SU-DHL-6 (cell line): ENCODE data around the gene SERINC3.

ENCODE experiments used
- EZH2phosphoT487 ChIP-seq: fragments of 200-600 bp; sonication (generic), shearing (Covaris generic); conservative IDR thresholded peaks from 2 replicates; pipeline ENCODE4 v1.6.1; 2018; ENCODE audit warnings: mild to moderate bottlenecking, antibody characterized with exemption, low read length, moderate library complexity, mixed read lengths
- TF ChIP-seq, protein P1 (sequence below): fragments of 200-600 bp; sonication (generic); IDR thresholded peaks from one replicate; pipeline ENCODE4 v1.5.1; 2017; ENCODE audit warnings: antibody characterized with exemption, mild to moderate bottlenecking, low read length, moderate library complexity; ENCODE audit not compliant: insufficient read depth, poor library complexity, severe bottlenecking

GRCh38 chr20:44464514-44464913 is 57.4 kb downstream of the SERINC3 start:
- TF ChIP-seq, protein P1, sequence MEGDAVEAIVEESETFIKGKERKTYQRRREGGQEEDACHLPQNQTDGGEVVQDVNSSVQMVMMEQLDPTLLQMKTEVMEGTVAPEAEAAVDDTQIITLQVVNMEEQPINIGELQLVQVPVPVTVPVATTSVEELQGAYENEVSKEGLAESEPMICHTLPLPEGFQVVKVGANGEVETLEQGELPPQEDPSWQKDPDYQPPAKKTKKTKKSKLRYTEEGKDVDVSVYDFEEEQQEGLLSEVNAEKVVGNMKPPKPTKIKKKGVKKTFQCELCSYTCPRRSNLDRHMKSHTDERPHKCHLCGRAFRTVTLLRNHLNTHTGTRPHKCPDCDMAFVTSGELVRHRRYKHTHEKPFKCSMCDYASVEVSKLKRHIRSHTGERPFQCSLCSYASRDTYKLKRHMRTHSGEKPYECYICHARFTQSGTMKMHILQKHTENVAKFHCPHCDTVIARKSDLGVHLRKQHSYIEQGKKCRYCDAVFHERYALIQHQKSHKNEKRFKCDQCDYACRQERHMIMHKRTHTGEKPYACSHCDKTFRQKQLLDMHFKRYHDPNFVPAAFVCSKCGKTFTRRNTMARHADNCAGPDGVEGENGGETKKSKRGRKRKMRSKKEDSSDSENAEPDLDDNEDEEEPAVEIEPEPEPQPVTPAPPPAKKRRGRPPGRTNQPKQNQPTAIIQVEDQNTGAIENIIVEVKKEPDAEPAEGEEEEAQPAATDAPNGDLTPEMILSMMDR = no peak
- no peak for TF ChIP-seq EZH2phosphoT487
